H9 (cell line): ENCODE measurements around the gene RELB. TPM values are rescaled to one million over a fixed set of nuclear protein-coding genes. Genes with fewer than 3 reads are reported as not detected.
A peak's percentile ranks its signal among the peaks of the same experiment; 100 is the strongest.

Experiments
- DNase-seq: peaks from one replicate; pipeline ENCODE4 v3.0.0-alpha.2; 2017
- H2AFZ ChIP-seq: one replicate; pipeline ENCODE4 v1.6.1; 2013; ENCODE audit warnings: mild to moderate bottlenecking, low read length, control low read depth, moderate library complexity
- H2AK5ac ChIP-seq: 2 replicates; pipeline ENCODE4 v1.6.1; 2013; ENCODE audit warnings: low read length, control low read depth, mixed read lengths; ENCODE audit not compliant: insufficient read length
- H2BK120ac ChIP-seq: one replicate; pipeline ENCODE4 v1.6.1; 2013; ENCODE audit warnings: low read depth, mild to moderate bottlenecking, low read length, control low read depth, inconsistent platforms; ENCODE audit not compliant: poor library complexity, severe bottlenecking
- H2BK12ac ChIP-seq: 2 replicates; pipeline ENCODE4 v1.6.1; 2013; ENCODE audit warnings: low read length, control low read depth, mixed read lengths, low read depth; ENCODE audit not compliant: insufficient read length
- H2BK15ac ChIP-seq: 2 replicates; pipeline ENCODE4 v1.6.1; 2013; ENCODE audit warnings: low read depth, low read length, control low read depth
- H2BK20ac ChIP-seq: one replicate; pipeline ENCODE4 v1.6.1; 2013; ENCODE audit warnings: low read depth, mild to moderate bottlenecking, low read length, control low read depth, inconsistent platforms; ENCODE audit not compliant: poor library complexity, severe bottlenecking
- H2BK5ac ChIP-seq: 2 replicates; pipeline ENCODE4 v1.6.1; 2013; ENCODE audit warnings: low read length, control low read depth, mixed read lengths; ENCODE audit not compliant: insufficient read length
- H3K14ac ChIP-seq: 2 replicates; pipeline ENCODE4 v1.6.1; 2013; ENCODE audit warnings: low read length, control low read depth; ENCODE audit not compliant: insufficient read depth
- H3K18ac ChIP-seq: 2 replicates; pipeline ENCODE4 v1.6.1; 2013; ENCODE audit warnings: low read depth, mild to moderate bottlenecking, mixed read lengths, low read length, control low read depth; ENCODE audit not compliant: insufficient read length
- H3K23ac ChIP-seq: 2 replicates; pipeline ENCODE4 v1.6.1; 2013; ENCODE audit warnings: low read length, control low read depth, mixed read lengths, low read depth; ENCODE audit not compliant: insufficient read length
- H3K23me2 ChIP-seq: 2 replicates; pipeline ENCODE4 v1.6.1; 2013; ENCODE audit warnings: low read depth, mild to moderate bottlenecking, mixed read lengths, low read length, control low read depth; ENCODE audit not compliant: insufficient read length, poor library complexity, severe bottlenecking
- H3K27ac ChIP-seq: 2 replicates; pipeline ENCODE4 v1.5.1; 2013; ENCODE audit warnings: low read length, control low read depth, mixed read lengths, low read depth; ENCODE audit not compliant: insufficient read length
- H3K27me3 ChIP-seq: 2 replicates; pipeline ENCODE4 v1.6.1; 2013; ENCODE audit warnings: low read length, control low read depth, inconsistent platforms; ENCODE audit not compliant: insufficient read depth
- H3K4ac ChIP-seq: 2 replicates; pipeline ENCODE4 v1.6.1; 2013; ENCODE audit warnings: low read depth, mild to moderate bottlenecking, control low read depth, inconsistent platforms, low read length, moderate library complexity
- H3K4me1 ChIP-seq: 2 replicates; pipeline ENCODE4 v1.6.1; 2013; ENCODE audit warnings: low read length, control low read depth, inconsistent platforms; ENCODE audit not compliant: insufficient read depth
- H3K4me2 ChIP-seq: 2 replicates; pipeline ENCODE4 v1.6.1; 2013; ENCODE audit warnings: low read length, control low read depth, mixed read lengths; ENCODE audit not compliant: insufficient read length, insufficient read depth
- H3K56ac ChIP-seq: 2 replicates; pipeline ENCODE4 v1.6.1; 2013; ENCODE audit warnings: low read depth, mild to moderate bottlenecking, mixed read lengths, low read length, control low read depth; ENCODE audit not compliant: insufficient read length
- H3K79me1 ChIP-seq: 2 replicates; pipeline ENCODE4 v1.6.1; 2013; ENCODE audit warnings: low read depth, mild to moderate bottlenecking, moderate library complexity, low read length, control low read depth, inconsistent platforms; ENCODE audit not compliant: insufficient read depth, poor library complexity, severe bottlenecking
- H3K79me2 ChIP-seq: 2 replicates; pipeline ENCODE4 v1.6.1; 2013; ENCODE audit warnings: low read length, control low read depth, inconsistent platforms; ENCODE audit not compliant: insufficient read depth
- H3K9ac ChIP-seq: 2 replicates; pipeline ENCODE4 v1.6.1; 2013; ENCODE audit warnings: low read length, control low read depth, mixed read lengths; ENCODE audit not compliant: insufficient read length; ENCODE audit errors: extremely low read depth
- H3K9me3 ChIP-seq: one replicate; pipeline ENCODE4 v1.6.1; 2013; ENCODE audit warnings: low read depth, low read length, inconsistent platforms; ENCODE audit not compliant: control insufficient read depth
- H3T11ph ChIP-seq: one replicate; pipeline ENCODE4 v1.6.1; 2013; ENCODE audit warnings: mild to moderate bottlenecking, low read length, control low read depth, inconsistent platforms
- H4K20me1 ChIP-seq: one replicate; pipeline ENCODE4 v1.6.1; 2013; ENCODE audit not compliant: control insufficient read depth, insufficient read length, insufficient read depth
- H4K5ac ChIP-seq: 2 replicates; pipeline ENCODE4 v1.6.1; 2013; ENCODE audit warnings: low read depth, mild to moderate bottlenecking, mixed read lengths, low read length, control low read depth; ENCODE audit not compliant: insufficient read length
- H4K8ac ChIP-seq: replicated peaks from 2 replicates; pipeline ENCODE4 v1.6.1; 2013; ENCODE audit warnings: low read length, control low read depth, mixed read lengths, low read depth; ENCODE audit not compliant: insufficient read length
- H4K91ac ChIP-seq: 2 replicates; pipeline ENCODE4 v1.6.1; 2013; ENCODE audit warnings: low read depth, mild to moderate bottlenecking, moderate library complexity, mixed read lengths, low read length, control low read depth; ENCODE audit not compliant: insufficient read length
- H3K27ac Mint-ChIP-seq, 3 experiments: 2 replicates in 2 of 3; 3 replicates in 1 of 3; pipeline ENCODE4 v1.8.0; 2020 to 2021; ENCODE audit warnings: mixed read lengths in 3 of 3, mild to moderate bottlenecking in 1 of 3, moderate library complexity in 1 of 3
- H3K27me3 Mint-ChIP-seq: 2 replicates; pipeline ENCODE4 v1.8.0; 2021; ENCODE audit warnings: low read depth, mild to moderate bottlenecking, moderate library complexity, mixed read lengths
- H3K36me3 Mint-ChIP-seq, 3 experiments: 2 replicates in 2 of 3; 3 replicates in 1 of 3; pipeline ENCODE4 v1.8.0; 2020 to 2021; ENCODE audit warnings: low read depth in 3 of 3, mixed read lengths in 3 of 3; ENCODE audit not compliant: insufficient read depth in 1 of 3
- H3K4me1 Mint-ChIP-seq, 2 experiments: 2 replicates each; pipeline ENCODE4 v1.8.0; 2020; ENCODE audit warnings: mixed read lengths in 2 of 2
- H3K4me3 Mint-ChIP-seq, 2 experiments: 2 replicates in 1 of 2; 3 replicates in 1 of 2; pipeline ENCODE4 v1.8.0; 2020 to 2021; ENCODE audit warnings: mild to moderate bottlenecking in 2 of 2, mixed read lengths in 2 of 2, moderate library complexity in 1 of 2
- H3K9me3 Mint-ChIP-seq, 2 experiments: 2 replicates in 1 of 2; 3 replicates in 1 of 2; pipeline ENCODE4 v1.8.0; 2020; ENCODE audit warnings: mild to moderate bottlenecking in 2 of 2, mixed read lengths in 2 of 2, moderate library complexity in 1 of 2
- WGBS: extraction: QIAGEN DNeasy Blood & Tissue Kit; methylation state at CpG from one replicate; pipeline ENCODE4 v1.1.7; 2013; ENCODE audit warnings: missing lambda C conversion rate, low lambda C conversion rate, mixed read lengths; ENCODE audit not compliant: insufficient read length; ENCODE audit errors: extremely low coverage; 5-methylcytosine and 5-hydroxymethylcytosine counted together
- total RNA-seq: library from RNA; stranded (reverse); gene quantifications from 2 replicates; pipeline ENCODE4 v1.2.1, GENCODE V29; 2021
- TF ChIP-seq, protein P1 (sequence below): fragments of 200-600 bp; sonication (generic); conservative IDR thresholded peaks from 3 replicates; pipeline ENCODE4 v1.8.0; 2021; ENCODE audit warnings: antibody characterized with exemption, mild to moderate bottlenecking

Gene RELB
- total RNA-seq, 1 experiment from 2014 or later = 13.7 TPM

DNA sequence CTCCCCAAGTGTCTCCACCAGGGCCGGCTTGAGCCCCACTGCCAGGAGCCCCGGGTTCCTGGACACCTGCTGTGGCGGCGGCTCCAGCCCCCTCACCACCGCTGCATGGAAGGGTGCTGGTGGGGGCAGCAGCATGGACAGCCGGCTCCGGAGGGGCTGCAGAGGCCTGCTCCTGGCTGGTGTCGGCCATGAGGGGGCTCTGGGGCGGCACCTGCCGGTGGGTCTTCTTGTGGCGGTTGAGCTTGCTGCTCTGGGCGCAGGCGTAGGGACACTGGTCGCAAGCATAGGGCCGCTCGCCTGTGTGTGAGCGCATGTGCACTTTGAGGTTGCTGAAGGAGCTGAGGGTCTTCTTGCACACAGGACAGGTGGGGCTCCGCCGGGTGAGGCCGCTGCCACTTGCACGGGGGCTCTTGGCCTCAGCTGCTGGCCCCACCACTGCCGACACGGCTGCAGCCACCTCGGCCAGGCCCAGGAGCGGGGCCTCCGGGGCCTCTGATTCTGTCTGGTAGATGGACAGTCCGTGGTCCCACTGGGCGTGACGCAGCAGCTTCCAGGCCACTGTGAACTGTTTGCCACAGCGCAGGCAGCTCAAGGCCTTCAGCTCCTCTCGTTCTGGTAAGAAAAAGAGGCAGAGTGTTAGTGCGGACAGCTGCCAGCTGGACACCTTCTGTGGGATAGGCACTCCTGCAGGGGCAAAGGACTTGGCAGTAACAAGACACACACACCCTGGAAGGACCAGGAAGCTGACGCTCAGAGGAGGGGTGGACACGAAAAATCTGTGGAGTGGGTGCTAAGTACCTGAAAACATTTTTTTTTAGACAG lies 70.9 kb downstream of the RELB start:
- Histone ChIP-seq H3K4me2 (no peak overlapping the region), H3K56ac (no peak overlapping the region), H2BK5ac (no peak overlapping the region), H3K9ac (no peak overlapping the region), H2BK20ac (no peak overlapping the region), H3K23me2 (peaks cover 17% of the 10 kb centered on the region), H4K5ac (no peak overlapping the region), H3K4me1 (peaks cover 3% of the 10 kb centered on the region; the same call in 1 of the 2 replicates), H3K4ac (no peak overlapping the region), H3K18ac (no peak overlapping the region), H2BK120ac (no peak overlapping the region), H4K20me1 (no peaks in the 10 kb centered on the region), H3K79me2 (peaks cover 2% of the 10 kb centered on the region; the same call in 1 of the 2 replicates), H4K8ac (no peak overlapping the region), H2BK15ac (no peak overlapping the region), H2AK5ac (no peak overlapping the region), H3K23ac (no peak overlapping the region), H3K14ac (no peak overlapping the region), H4K91ac (no peak overlapping the region), H3K27me3 (no peaks in the 10 kb centered on the region), H3K9me3 (no peaks in the 10 kb centered on the region), H2BK12ac (no peak overlapping the region), H2AFZ (no peak overlapping the region), H3T11ph (no peak overlapping the region), H3K79me1 (no peaks in the 10 kb centered on the region), H3K27ac (no peak overlapping the region)
- no CpG with 5 or more reads among the region's 34 CpGs for WGBS
- Mint-ChIP-seq H3K9me3 (no peaks in the 10 kb centered on the region), H3K36me3 (peaks cover 23 to 47% (median 42%) of the 10 kb centered on the region in 3 experiments), H3K27ac (peak overlapping the region in 2 of 3 experiments; percentile 44 to 76; a peak in 3 of 7 replicates), H3K4me1 (peaks cover 21 to 27% of the 10 kb centered on the region in 2 experiments), H3K4me3 (no peak overlapping the region), H3K27me3 (no peaks in the 10 kb centered on the region)
- TF ChIP-seq, protein P1, sequence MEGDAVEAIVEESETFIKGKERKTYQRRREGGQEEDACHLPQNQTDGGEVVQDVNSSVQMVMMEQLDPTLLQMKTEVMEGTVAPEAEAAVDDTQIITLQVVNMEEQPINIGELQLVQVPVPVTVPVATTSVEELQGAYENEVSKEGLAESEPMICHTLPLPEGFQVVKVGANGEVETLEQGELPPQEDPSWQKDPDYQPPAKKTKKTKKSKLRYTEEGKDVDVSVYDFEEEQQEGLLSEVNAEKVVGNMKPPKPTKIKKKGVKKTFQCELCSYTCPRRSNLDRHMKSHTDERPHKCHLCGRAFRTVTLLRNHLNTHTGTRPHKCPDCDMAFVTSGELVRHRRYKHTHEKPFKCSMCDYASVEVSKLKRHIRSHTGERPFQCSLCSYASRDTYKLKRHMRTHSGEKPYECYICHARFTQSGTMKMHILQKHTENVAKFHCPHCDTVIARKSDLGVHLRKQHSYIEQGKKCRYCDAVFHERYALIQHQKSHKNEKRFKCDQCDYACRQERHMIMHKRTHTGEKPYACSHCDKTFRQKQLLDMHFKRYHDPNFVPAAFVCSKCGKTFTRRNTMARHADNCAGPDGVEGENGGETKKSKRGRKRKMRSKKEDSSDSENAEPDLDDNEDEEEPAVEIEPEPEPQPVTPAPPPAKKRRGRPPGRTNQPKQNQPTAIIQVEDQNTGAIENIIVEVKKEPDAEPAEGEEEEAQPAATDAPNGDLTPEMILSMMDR = no peak
- peak; percentile 69 for DNase-seq
